ENCODE data around the gene SREBF1. TPM values are rescaled to one million over a fixed set of nuclear protein-coding genes. Genes with fewer than 3 reads are reported as not detected.
A peak's percentile ranks its signal among the peaks of the same experiment; 100 is the strongest.

Gene SREBF1
- total and polyA plus RNA-seq, 7 experiments from 2014 or later = 22.4 to 281 (median 41.3) TPM

DNA sequence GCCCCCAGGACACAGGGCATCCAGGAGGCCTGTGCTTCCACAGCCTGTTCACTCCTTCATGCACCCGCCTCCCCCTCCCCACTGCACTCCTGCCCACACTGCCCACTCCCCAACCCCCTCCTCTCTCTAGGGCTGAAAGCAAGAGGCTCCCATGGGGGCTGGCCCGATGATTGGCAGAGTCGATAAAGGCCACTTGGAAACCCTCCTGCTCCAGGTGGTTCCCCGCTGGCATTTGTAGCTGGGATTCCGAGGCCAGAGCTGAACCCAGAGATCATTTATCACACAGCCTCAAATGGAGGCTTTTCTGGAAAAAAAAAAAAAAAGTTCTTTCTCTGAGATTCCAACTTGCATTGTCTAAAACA is 74.1 kb downstream of the SREBF1 start:
- Mint-ChIP-seq H3K4me1 (peaks cover 19 to 52% (median 44%) of the 10 kb centered on the region in 7 donors), H3K27ac (no peak overlapping the region), H3K36me3 (peaks cover 0 to 3% (median 0%) of the 10 kb centered on the region in 5 donors), H3K27me3 (no peaks in the 10 kb centered on the region), H3K9me3 (peaks cover 0 to 2% (median 0%) of the 10 kb centered on the region in 11 donors), H3K4me3 (no peak overlapping the region)
- POLR2A ChIA-PET = interaction anchor here (1.1 kb wide), 1 partner anchor 9 kb away, joined by 8 read pairs; no protein-coding TSS in a partner anchor
- Histone ChIP-seq H3K4me3 (ENCODE audit: low read length) (no peak overlapping the region), H3K27ac (ENCODE audit: low read depth, low read length) (no peak overlapping the region), H3K4me1 (ENCODE audit: control insufficient read depth in 2 of 2, insufficient read depth in 2 of 2, low read length in 2 of 2) (peaks cover 2 to 23% of the 10 kb centered on the region in 2 donors), H3K36me3 (ENCODE audit: control insufficient read depth in 2 of 3, insufficient read depth in 3 of 3, low read length in 3 of 3) (no peaks in the 10 kb centered on the region), H3K27me3 (ENCODE audit: control insufficient read depth in 2 of 2, insufficient read depth in 2 of 2, low read length in 2 of 2) (no peaks in the 10 kb centered on the region), H3K9me3 (ENCODE audit: control insufficient read depth in 2 of 3, low read length in 3 of 3) (no peaks in the 10 kb centered on the region)
- intact Hi-C loops (cut with micrococcal nuclease) = no loop called here
- no peak for DNase-seq
- no peak for ATAC-seq
- CTCF ChIA-PET = interaction anchor here (0.6 to 2.6 kb wide), 3 partner anchors 13 to 49 kb away, joined by 4 to 7 read pairs (median 5); no protein-coding TSS in a partner anchor

Small RNAs within 50 kb of the gene (microRNA-seq; reads per million reads assigned to microRNA genes)
- gene MIR33B (ENCODE audit: borderline microRNAs expressed) (14.5 reads per million, percentile 28 among the genes with 10 or more reads in this experiment), gene MIR6777 (ENCODE audit: borderline microRNAs expressed) (not detected)

Other genes starting within 250 kb of the SREBF1 start
- gene PEMT, start 245.3 kb downstream of the SREBF1 start, total RNA-seq = 10 to 100 TPM in 4 of 5 experiments, 1 to 10 TPM in 1; 9.5 to 15.0 (median 12.1) TPM
- 10 to 100 TPM; 22.7 to 34.1 TPM for gene PEMT, start 245.3 kb downstream of the SREBF1 start, polyA plus RNA-seq
- 10 to 100 TPM; 20.1 to 46.2 (median 23.6) TPM for gene RAI1, start 155.5 kb downstream of the SREBF1 start, total RNA-seq
- gene RAI1, start 155.5 kb downstream of the SREBF1 start, polyA plus RNA-seq = 1 to 10 TPM; 2.0 to 4.0 TPM
- gene TOM1L2, start 135.4 kb upstream of the SREBF1 start, total RNA-seq = 10 to 100 TPM; 35.1 to 84.1 (median 63.4) TPM
- 10 to 100 TPM in 1 of 2 donors, 1 to 10 TPM in 1; 6.9 to 16.9 TPM for gene TOM1L2, start 135.4 kb upstream of the SREBF1 start, polyA plus RNA-seq
- gene DRC3, start 135.9 kb upstream of the SREBF1 start, total RNA-seq = 1 to 10 TPM in 1 of 5 experiments, under 1 TPM in 1, not detected in 3; 1.00 to 2.4 TPM
- gene DRC3, start 135.9 kb upstream of the SREBF1 start, polyA plus RNA-seq = under 1 TPM in 1 of 2 donors, not detected in 1; 0.50 TPM
- gene ATPAF2, start 202.2 kb upstream of the SREBF1 start, total RNA-seq = 10 to 100 TPM; 26.3 to 36.7 (median 32.5) TPM
- 10 to 100 TPM; 16.3 TPM for gene ATPAF2, start 202.2 kb upstream of the SREBF1 start, polyA plus RNA-seq
- gene GID4, start 202.4 kb upstream of the SREBF1 start, total RNA-seq = 10 to 100 TPM in 2 of 5 experiments, 1 to 10 TPM in 3; 6.0 to 11.4 (median 10.0) TPM
- 1 to 10 TPM; 5.9 to 7.0 TPM for gene GID4, start 202.4 kb upstream of the SREBF1 start, polyA plus RNA-seq

Data from naive thymus-derived CD4-positive, alpha-beta T cell (primary cell).